Thyroid gland (tissue), 4 donors: ENCODE measurements around the gene GOLGA6L7. TPM values are rescaled to one million over a fixed set of nuclear protein-coding genes. Genes with fewer than 3 reads are reported as not detected.

Experiments
- DNase-seq, 2 donors: peaks; one replicate each; pipeline ENCODE4 v3.0.0-alpha.2; 2019
- H3K27ac ChIP-seq, 3 donors: fragments of 200-600 bp; sonication (generic); 1 replicate in 2 of 3; 2 replicates in 1 of 3; pipeline ENCODE4 v1.5.1; 2016 to 2019; ENCODE audit warnings: mild to moderate bottlenecking in 1 of 3, moderate library complexity in 1 of 3
- H3K27me3 ChIP-seq: fragments of 200-600 bp; sonication (generic); one replicate; pipeline ENCODE4 v1.5.1; 2019
- H3K36me3 ChIP-seq, 2 donors: fragments of 200-600 bp; sonication (generic); one replicate each; pipeline ENCODE4 v1.5.1; 2016 to 2019
- H3K4me1 ChIP-seq, 2 donors: fragments of 200-600 bp; sonication (generic); one replicate each; pipeline ENCODE4 v1.5.1; 2017 to 2019
- H3K4me3 ChIP-seq, 3 donors: fragments of 200-600 bp; sonication (generic); replicated peaks in 1 of 3; 1 replicate in 2 of 3; 2 replicates in 1 of 3; pipeline ENCODE4 v1.5.1; 2016; ENCODE audit warnings: mild to moderate bottlenecking in 1 of 3
- H3K9me3 ChIP-seq: fragments of 200-600 bp; sonication (generic); one replicate; pipeline ENCODE4 v1.5.1; 2017
- POLR2A ChIP-seq, 2 donors: fragments of 450-650 bp; IDR thresholded peaks; one replicate each; pipeline ENCODE4 v1.6.1; 2017; ENCODE audit warnings: antibody characterized with exemption in 2 of 2, mild to moderate bottlenecking in 2 of 2, moderate library complexity in 1 of 2
- WGBS, 2 donors: methylation state at CpG; one replicate each; pipeline ENCODE4 v1.1.5; 2017; 5-methylcytosine and 5-hydroxymethylcytosine counted together
- intact Hi-C: fragments of 100-400 bp; cut with DNase I; formaldehyde crosslinking; loops from one replicate; pipeline ENCODE4 v1.15.1; 2023
- total RNA-seq, 4 donors: library from RNA; depleted of rRNA; stranded (reverse); fragments of >200 nt; gene quantifications; one replicate each; pipeline ENCODE4 v1.2.3, GENCODE V29; 2016
- TF ChIP-seq, protein P1 (sequence below), 6 experiments: fragments of 200-600 bp in 3 of 6; fragments of 450-650 bp in 3 of 6; sonication (generic) in 3 of 6; IDR thresholded peaks; one replicate each; pipeline ENCODE4 v1.5.1; 2016 to 2019; ENCODE audit warnings: antibody characterized with exemption in 6 of 6, mild to moderate bottlenecking in 2 of 6, inconsistent platforms in 1 of 6, moderate library complexity in 1 of 6

Gene GOLGA6L7
- total RNA-seq, 4 donors from 2014 or later = not detected

DNA sequence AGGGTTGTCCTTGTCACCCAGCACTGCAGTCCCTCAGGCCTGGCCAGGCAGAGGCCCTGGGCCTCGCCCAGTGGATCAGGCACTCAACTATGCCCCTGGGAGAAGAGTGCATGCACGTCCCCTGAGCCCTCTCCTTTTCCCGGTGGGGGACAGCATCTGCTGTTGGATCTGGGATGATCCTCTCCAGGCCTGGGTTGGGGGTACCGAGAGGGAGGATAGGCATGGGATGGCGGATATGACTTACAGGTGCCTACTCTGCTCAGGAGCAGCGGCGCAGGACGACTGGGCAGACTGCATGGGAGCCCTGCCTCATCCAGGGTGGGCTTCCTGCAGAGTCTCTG lies 28.4 kb upstream of the GOLGA6L7 start:
- H3K27ac ChIP-seq = no peak overlapping the region
- no peaks in the 10 kb centered on the region for H3K4me1 ChIP-seq
- no peaks in the 10 kb centered on the region for H3K9me3 ChIP-seq
- intact Hi-C loops = no loop called here
- no peak for TF ChIP-seq POLR2A (IDR thresholded peaks at IDR 0.05)
- TF ChIP-seq, protein P1, sequence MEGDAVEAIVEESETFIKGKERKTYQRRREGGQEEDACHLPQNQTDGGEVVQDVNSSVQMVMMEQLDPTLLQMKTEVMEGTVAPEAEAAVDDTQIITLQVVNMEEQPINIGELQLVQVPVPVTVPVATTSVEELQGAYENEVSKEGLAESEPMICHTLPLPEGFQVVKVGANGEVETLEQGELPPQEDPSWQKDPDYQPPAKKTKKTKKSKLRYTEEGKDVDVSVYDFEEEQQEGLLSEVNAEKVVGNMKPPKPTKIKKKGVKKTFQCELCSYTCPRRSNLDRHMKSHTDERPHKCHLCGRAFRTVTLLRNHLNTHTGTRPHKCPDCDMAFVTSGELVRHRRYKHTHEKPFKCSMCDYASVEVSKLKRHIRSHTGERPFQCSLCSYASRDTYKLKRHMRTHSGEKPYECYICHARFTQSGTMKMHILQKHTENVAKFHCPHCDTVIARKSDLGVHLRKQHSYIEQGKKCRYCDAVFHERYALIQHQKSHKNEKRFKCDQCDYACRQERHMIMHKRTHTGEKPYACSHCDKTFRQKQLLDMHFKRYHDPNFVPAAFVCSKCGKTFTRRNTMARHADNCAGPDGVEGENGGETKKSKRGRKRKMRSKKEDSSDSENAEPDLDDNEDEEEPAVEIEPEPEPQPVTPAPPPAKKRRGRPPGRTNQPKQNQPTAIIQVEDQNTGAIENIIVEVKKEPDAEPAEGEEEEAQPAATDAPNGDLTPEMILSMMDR (IDR thresholded peaks at IDR 0.05) = no peak
- no peak overlapping the region for H3K4me3 ChIP-seq
- WGBS, 2 donors = 83 to 96% methylated on average over 4 to 8 of the region's 8 CpGs
- no peak for DNase-seq
- no peaks in the 10 kb centered on the region for H3K36me3 ChIP-seq
- H3K27me3 ChIP-seq = no peaks in the 10 kb centered on the region

DNA sequence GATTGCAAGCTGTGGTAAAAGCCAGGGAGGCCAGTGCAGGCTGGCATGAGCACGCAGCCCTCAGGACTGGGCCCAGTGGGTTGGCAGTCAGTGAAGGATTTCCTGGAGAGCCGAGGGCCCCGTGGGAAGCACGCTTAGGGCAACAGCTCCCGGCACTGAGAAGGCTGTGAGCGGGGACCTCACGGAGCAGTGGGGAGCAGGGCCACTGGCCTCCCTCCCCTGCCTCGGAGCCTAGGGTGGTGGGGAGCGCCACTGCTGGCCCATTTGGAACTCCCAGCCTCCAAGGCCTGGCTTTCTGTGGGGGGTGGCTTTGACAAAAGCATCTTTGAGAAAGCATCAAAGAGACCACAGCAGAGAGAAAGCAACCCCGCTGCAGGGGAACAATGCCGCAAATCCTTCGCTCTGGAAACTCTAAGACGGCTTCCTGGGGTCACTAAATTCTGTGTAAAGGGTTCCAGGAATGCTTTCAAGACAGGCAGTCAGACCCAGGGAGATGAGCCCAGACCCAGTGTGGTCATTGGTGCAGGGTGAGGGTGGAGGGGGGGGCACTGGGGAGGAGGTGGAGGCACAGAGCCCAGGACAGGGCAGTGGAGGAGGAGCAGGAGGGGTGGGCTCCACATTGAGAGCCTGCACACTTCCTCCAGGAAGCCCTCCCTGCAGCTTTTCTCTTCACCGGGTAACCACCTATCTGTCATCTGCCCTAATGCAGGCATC lies 27.8 kb upstream of the GOLGA6L7 start:
- no peaks in the 10 kb centered on the region for H3K9me3 ChIP-seq
- no peaks in the 10 kb centered on the region for H3K27me3 ChIP-seq
- no peaks in the 10 kb centered on the region for H3K4me1 ChIP-seq
- no peak overlapping the region for H3K4me3 ChIP-seq
- intact Hi-C loops = no loop called here
- no peaks in the 10 kb centered on the region for H3K36me3 ChIP-seq
- 70 to 75% methylated on average over 5 to 14 of the region's 14 CpGs for WGBS, 2 donors
- DNase-seq = no peak
- TF ChIP-seq, protein P1 (IDR thresholded peaks at IDR 0.05) = no peak
- no peak for TF ChIP-seq POLR2A (IDR thresholded peaks at IDR 0.05)
- no peak overlapping the region for H3K27ac ChIP-seq

DNA sequence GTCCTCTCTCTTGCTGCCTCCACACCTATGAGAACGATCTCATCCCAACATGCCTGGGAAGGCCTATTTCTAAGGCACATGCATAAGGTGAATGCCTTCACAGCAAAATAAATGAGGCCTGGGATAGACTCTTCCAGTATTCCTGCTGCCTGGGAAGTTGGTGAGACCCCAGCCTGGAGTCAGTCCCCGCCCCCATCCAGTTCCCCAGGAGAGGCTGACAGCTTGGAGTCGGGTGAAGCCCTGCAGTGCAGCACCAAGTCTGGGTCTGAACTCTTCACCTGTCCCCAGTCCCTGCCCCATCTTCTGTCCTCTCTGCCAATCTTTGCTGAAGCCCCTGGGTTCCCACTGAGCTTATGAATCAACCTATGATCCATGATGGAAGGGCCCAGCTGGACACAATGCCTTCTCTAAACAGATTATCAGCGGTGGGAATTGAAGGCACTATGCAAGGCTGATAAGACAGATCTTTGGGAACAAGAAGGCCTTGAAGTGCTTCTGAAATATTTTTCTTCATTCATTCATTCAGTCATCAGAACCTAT lies 27.1 kb upstream of the GOLGA6L7 start:
- H3K27me3 ChIP-seq = no peaks in the 10 kb centered on the region
- no peak for DNase-seq
- H3K27ac ChIP-seq = no peak overlapping the region
- intact Hi-C loops = no loop called here
- H3K4me3 ChIP-seq = no peak overlapping the region
- no peaks in the 10 kb centered on the region for H3K36me3 ChIP-seq
- WGBS, 2 donors = 76% methylated on average over 4 of the region's 4 CpGs
- TF ChIP-seq, protein P1 (IDR thresholded peaks at IDR 0.05) = no peak
- no peak for TF ChIP-seq POLR2A (IDR thresholded peaks at IDR 0.05)
- H3K9me3 ChIP-seq = no peaks in the 10 kb centered on the region
- no peaks in the 10 kb centered on the region for H3K4me1 ChIP-seq

DNA sequence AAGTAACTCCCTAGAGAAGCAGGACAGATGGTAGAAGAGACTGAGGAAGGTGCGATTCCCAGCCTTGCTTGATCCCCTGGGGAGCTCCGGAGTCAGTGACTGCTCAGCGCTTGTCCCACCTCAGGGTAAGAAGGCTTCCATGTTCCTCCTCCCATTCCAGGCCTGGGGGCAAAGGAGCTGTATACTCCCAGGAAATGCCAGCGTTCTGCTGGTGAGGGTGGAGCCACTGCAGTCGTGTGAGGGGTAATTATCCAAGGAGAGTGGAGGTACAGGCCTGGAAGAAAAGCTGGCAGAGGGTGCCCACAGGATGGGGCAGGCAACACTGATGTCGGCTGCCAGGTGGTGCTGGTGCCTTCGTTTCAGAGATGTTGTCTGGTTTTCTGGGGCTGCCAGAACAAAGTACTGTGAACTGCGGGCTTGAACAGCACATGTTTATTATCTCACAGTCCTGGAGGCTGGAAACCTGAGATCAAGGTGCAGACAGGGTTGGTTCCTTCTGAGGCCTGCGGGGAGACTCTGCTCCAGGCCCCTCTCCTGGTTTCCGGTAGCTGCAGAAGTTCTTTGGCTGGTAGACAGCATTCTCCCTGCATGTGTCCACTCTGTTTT lies 25.2 kb upstream of the GOLGA6L7 start:
- Histone ChIP-seq H3K9me3 (no peaks in the 10 kb centered on the region), H3K4me3 (no peak overlapping the region), H3K36me3 (no peaks in the 10 kb centered on the region), H3K27me3 (no peaks in the 10 kb centered on the region), H3K4me1 (no peaks in the 10 kb centered on the region), H3K27ac (no peak overlapping the region)
- no peak for DNase-seq
- TF ChIP-seq POLR2A (IDR thresholded peaks at IDR 0.05) = no peak
- TF ChIP-seq, protein P1 (IDR thresholded peaks at IDR 0.05) = no peak
- 65 to 66% methylated on average over 10 of the region's 10 CpGs for WGBS, 2 donors
- intact Hi-C loops = no loop called here

DNA sequence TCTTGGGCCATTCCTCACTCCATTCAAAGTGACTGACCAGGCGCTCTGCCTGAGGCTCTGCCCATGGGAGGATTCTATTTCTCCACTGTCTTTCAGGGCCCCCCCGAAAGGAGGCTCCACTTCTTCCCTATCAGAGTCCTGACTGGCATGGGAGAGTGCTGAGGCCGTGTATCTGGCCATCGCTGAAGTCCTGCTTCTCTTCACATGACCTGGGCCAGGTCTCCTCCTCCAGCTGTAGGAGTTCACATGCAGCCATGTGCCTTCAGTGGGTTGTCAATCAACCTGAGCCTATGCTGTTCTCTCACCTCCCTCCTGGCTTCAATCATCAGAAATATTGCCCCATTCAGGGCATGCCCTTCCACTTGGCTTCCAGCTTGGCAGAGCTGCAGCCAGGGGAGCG lies 24.6 kb upstream of the GOLGA6L7 start:
- H3K9me3 ChIP-seq = no peaks in the 10 kb centered on the region
- TF ChIP-seq, protein P1 (IDR thresholded peaks at IDR 0.05) = no peak
- TF ChIP-seq POLR2A (IDR thresholded peaks at IDR 0.05) = no peak
- intact Hi-C loops = no loop called here
- H3K4me3 ChIP-seq = no peak overlapping the region
- DNase-seq = no peak
- WGBS, 2 donors = 91 to 92% methylated on average over 5 of the region's 5 CpGs
- no peaks in the 10 kb centered on the region for H3K27me3 ChIP-seq
- H3K27ac ChIP-seq = no peak overlapping the region
- no peaks in the 10 kb centered on the region for H3K4me1 ChIP-seq
- no peaks in the 10 kb centered on the region for H3K36me3 ChIP-seq
